GM18517 (cell line): ENCODE data around the gene STARD13.
A peak's percentile ranks its signal among the peaks of the same experiment; 100 is the strongest.

Source experiments
- ATAC-seq: cut with Tn5 transposase; IDR thresholded peaks from one replicate; pipeline ENCODE4 v1.9.1; 2021; ENCODE audit warnings: mild to moderate bottlenecking, moderate library complexity; ENCODE audit not compliant: unreplicated experiment

The STARD13 gene

GRCh38 chr13:33285420-33286124 is at the start of gene STARD13:
Gene STARD13 (minus strand): TSS chr13:33285755. CDS start chr13:33285638, 117 bp downstream.
- ATAC-seq, result peak; percentile 69

- ATAC-seq, result no peak
Observed at GRCh38 chr13:33334831-33335230, 49.3 kb upstream of the STARD13 start.

GRCh38 chr13:33331962-33332361 is 46.4 kb upstream of the STARD13 start:
- ATAC-seq, result no peak

GRCh38 chr13:33330483-33330882 is 44.9 kb upstream of the STARD13 start:
- no peak for ATAC-seq

- ATAC-seq, result no peak
Observed at GRCh38 chr13:33328701-33329100, 43.1 kb upstream of the STARD13 start.

- ATAC-seq, result no peak
Observed at GRCh38 chr13:33326723-33327122, 41.2 kb upstream of the STARD13 start.

GRCh38 chr13:33326246-33326645 is 40.7 kb upstream of the STARD13 start:
- no peak for ATAC-seq

- no peak for ATAC-seq
Observed at GRCh38 chr13:33323801-33324510, 38.4 kb upstream of the STARD13 start.

- ATAC-seq, result no peak
Observed at GRCh38 chr13:33322965-33323668, 37.6 kb upstream of the STARD13 start.

GRCh38 chr13:33322543-33322809 is 36.9 kb upstream of the STARD13 start:
- no peak for ATAC-seq

- ATAC-seq, result no peak
Observed at GRCh38 chr13:33321686-33322542, 36.4 kb upstream of the STARD13 start.

- no peak for ATAC-seq
Observed at GRCh38 chr13:33319859-33320258, 34.3 kb upstream of the STARD13 start.

GRCh38 chr13:33318744-33319143 is 33.2 kb upstream of the STARD13 start:
- ATAC-seq, result no peak

GRCh38 chr13:33318037-33318436 is 32.5 kb upstream of the STARD13 start:
- ATAC-seq, result no peak

- no peak for ATAC-seq
Observed at GRCh38 chr13:33316890-33317289, 31.3 kb upstream of the STARD13 start.

- no peak for ATAC-seq
Observed at GRCh38 chr13:33313504-33313903, 27.9 kb upstream of the STARD13 start.

- ATAC-seq, result no peak
Observed at GRCh38 chr13:33312861-33313212, 27.3 kb upstream of the STARD13 start.

GRCh38 chr13:33312150-33312860 is 26.8 kb upstream of the STARD13 start:
- no peak for ATAC-seq

- no peak for ATAC-seq
Observed at GRCh38 chr13:33311040-33311439, 25.5 kb upstream of the STARD13 start.

- ATAC-seq, result no peak
Observed at GRCh38 chr13:33310245-33311038, 24.9 kb upstream of the STARD13 start.
